HG02870 (cell line): Measurements from ENCODE around the gene BEND6.
"Not testable (repeated sequence)": the region's sequence is repeated elsewhere in the genome, so short reads cannot be mapped to it uniquely, and the experiment has no call there.

ENCODE experiments used
- ATAC-seq: cut with Tn5 transposase; IDR thresholded peaks from one replicate; pipeline ENCODE4 v1.9.1; 2021; ENCODE audit warnings: mild to moderate bottlenecking, moderate library complexity; ENCODE audit not compliant: unreplicated experiment

BEND6 gene

GRCh38 chr6:57026001-57026400 is 71.1 kb downstream of the BEND6 start:
- ATAC-seq: no peak

DNA sequence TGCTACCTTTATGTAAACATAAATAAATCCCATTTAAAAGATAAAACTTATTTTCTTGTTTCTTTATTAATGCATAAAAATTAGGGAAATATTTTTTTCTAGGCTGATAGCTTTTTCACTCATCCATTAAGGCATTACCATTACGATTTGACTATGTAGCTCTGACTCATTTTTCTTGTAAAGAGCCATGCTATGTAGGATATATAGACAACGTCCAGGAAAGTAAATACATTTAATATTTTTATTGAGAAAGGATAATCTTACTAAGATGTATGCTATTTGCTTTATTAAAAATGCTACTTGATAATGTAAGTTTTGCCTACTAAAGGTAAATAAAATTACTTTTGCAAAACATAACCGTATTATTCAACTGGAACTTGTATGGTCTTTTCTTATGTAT is 72.4 kb downstream of the BEND6 start:
- no peak for ATAC-seq

- no peak for ATAC-seq
Measured at GRCh38 chr6:57029213-57029612, 74.3 kb downstream of the BEND6 start.

- ATAC-seq: no peak
Measured at GRCh38 chr6:57033228-57033627, 78.3 kb downstream of the BEND6 start.

- no peak for ATAC-seq
Measured at GRCh38 chr6:57035549-57035948, 80.6 kb downstream of the BEND6 start.

DNA sequence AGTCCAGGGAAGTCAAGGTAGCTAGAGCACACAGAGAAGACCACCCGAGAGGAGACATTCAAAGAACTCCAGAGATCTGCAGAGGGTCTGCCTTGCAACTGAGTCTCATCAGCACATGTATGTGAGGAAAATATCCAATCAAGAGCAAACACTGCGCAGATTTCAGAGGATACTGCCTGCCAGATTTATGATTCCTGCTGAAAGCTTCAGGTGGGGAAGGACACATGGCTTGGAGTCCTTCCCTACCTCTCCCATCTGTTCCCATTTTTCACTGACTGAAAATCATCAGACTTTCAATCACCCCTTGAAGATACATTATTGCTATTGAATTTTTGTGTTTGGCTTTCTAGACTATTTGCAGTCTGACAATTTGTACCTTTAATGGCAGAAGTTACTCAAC is 84.0 kb downstream of the BEND6 start:
- no peak for ATAC-seq

- no peak for ATAC-seq
Measured at GRCh38 chr6:57040011-57040410, 85.1 kb downstream of the BEND6 start.

GRCh38 chr6:57044061-57044460 is 89.2 kb downstream of the BEND6 start:
- not testable (repeated sequence) for ATAC-seq

DNA sequence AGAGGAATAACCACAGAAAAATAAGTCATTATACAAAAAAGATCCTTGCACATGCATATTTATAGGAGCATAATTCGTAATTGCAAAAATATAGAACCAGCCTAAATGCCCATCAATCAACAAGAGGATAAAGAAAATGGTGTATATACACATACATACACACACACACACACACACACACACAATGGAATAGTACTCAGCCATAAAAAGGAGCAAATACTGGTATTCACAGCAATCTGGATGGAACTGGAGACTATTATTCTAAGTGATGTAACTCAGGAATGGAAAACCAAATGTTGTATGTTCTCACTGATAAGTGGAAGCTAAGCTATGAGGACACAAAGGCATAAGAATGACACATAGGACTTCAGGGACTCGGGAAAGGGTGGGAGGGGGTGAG is 89.7 kb downstream of the BEND6 start:
- ATAC-seq: no peak

DNA sequence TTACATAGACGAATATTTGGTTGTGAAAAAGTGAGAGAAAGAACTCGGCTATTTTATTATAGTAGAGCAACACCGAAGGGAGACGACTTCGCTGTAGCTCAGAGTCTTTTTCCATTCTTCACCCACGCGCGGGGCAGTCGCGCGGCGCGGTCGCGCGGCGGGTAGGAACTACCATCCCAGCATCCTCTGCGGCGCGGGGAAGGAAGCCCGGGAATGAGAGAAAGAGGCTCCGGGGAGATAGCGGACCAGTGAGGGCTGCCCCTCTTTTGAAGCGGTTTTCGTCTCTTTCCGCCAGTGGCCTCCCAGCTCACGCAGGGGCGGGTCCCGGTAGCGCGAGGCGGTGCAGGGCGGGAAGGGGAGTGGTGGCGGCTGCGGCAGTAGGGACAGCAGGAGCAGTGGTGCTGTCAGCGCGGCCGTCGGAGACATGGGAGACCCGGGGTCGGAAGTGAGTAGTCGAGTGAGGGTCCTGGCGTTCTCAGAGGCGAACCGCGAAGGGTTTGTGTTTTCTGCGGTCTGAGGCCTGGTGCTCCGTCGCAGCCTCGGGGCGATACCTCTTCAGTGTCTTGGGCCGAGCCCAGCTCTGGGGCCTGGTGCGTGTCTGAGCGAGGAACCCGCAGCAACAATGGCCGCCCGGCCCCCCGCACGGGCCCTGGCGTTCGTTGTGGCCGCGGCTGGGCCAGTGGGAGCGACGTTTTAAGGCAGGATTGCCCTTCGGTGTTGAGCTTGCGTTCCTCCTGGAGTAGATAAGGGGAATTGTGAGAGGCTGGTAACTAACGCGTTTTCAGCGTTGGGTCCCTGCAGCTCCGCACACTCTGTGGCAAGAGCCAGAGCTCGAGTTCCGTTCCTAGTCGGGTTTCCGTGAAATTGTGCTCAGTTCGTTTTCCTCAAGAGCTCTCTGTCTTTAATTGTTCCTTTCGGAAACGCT is 91.7 kb downstream of the BEND6 start, which contains the start of gene KIAA1586:
KIAA1586 (plus strand) TSS at position 362 of the 925 bp plus-strand sequence; CDS start at position 425, 63 bp downstream.
- ATAC-seq: peak; percentile 98

DNA sequence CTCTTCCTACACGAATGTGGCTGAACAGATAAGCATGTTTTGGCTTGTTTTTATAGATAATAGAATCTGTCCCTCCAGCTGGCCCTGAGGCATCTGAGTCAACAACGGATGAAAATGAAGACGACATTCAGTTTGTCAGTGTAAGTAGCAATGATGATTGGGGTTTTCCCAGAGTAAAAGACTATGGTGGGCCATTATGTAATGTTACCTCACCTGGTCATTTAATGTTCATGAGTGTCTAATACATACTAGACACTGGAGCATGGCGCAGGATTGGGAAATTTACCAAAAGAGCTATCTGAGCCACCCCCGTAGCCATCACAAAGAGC is 92.3 kb downstream of the BEND6 start:
- ATAC-seq: peak; percentile 19

- not testable (repeated sequence) for ATAC-seq
Measured at GRCh38 chr6:57047859-57048258, 93.0 kb downstream of the BEND6 start.

GRCh38 chr6:57048577-57048976 is 93.7 kb downstream of the BEND6 start:
- ATAC-seq: no peak

DNA sequence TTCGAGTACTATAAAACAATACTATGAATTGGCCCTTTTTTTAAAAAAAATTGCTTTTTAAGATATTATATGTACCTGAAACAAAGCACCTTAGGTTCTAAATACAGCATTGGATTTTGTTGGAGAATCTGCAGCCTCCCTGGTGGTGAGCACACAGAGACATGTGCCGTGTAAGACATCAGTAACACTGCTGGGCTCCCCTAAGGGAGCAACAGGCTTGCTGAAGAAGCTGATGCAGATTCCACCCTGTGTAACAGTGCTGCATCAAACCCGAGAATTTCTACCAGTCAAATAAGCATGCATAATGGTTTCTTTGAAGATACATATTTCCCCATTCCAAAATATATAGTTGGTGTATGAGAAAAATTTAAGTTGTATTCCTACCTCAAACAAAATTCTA is 108.9 kb downstream of the BEND6 start:
- no peak for ATAC-seq

GRCh38 chr6:57064809-57065208 is 109.9 kb downstream of the BEND6 start:
- no peak for ATAC-seq

DNA sequence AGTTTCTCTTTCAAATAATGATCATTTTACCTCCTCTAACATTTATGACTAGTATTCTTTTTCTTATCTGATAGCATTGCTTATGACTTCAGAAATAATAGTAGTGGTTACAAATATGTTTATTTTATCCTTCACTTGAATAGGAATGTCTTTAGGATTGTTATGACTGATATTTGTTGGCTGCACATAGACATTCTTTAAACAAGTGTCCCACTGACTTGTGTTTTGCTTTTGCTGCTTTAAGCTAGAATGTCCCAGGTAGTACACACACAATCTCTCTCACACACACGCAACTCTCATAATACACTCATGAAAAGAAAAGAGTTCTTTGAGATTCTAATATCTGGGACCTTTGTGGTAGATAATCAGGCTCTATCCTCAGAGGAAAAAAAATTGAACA is 113.2 kb downstream of the BEND6 start:
- ATAC-seq: no peak

DNA sequence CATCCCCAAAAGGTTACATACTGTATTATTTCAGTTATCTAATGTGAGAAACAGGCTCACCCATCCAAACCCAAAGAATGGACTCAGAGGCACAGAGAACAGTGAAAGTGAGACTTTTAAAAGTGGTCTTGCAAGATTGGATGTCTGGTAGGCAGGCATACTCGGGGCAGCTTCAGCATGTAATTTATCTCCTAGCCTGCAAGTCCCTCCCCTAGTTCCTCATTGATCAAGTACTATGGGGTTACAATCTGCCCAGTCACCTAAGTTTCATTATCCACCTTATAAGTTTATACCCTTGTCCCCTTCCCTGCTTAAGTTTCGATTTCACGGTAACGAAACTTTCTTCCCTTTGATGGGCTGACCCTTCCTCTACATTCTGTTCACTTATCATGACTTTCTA is 114.3 kb downstream of the BEND6 start:
- ATAC-seq: no peak

- no peak for ATAC-seq
Measured at GRCh38 chr6:57069920-57070331, 115.0 kb downstream of the BEND6 start.

GRCh38 chr6:57072108-57072507 is 117.2 kb downstream of the BEND6 start:
- ATAC-seq: no peak

- no peak for ATAC-seq
Measured at GRCh38 chr6:57074383-57074782, 119.5 kb downstream of the BEND6 start.

DNA sequence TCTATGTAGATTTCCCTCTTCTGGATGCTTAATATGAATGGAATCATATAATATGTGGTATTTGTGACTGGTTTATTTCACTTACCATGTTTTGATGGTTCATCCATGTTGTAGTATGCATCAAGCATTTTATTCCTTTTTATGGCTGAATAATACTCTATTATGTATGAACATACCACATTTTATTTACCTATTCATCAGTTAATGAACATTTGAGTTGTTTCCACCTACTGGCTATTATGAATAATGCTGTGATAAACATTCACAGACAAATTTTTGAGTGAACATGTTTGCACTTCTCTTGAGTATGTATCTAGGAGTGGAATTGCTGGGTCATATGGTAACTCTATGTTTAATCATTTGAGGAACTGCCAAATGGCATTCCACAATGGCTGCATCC is 120.2 kb downstream of the BEND6 start:
- no peak for ATAC-seq
